ENCODE results near the gene DPEP2. TPM values are rescaled to one million over a fixed set of nuclear protein-coding genes. Genes with fewer than 3 reads are reported as not detected.

DPEP2 gene
- total and polyA plus RNA-seq, 7 experiments from 2014 or later, result 26.7 to 159 (median 64.8) TPM

GRCh38 chr16:67957622-67958021 is 41.7 kb downstream of the DPEP2 start:
- POLR2A ChIA-PET, result interaction anchor here (1.5 kb wide), 1 partner anchor 9 kb away, joined by 4 read pairs; no protein-coding TSS in a partner anchor
- H3K27ac Mint-ChIP-seq, result no peak overlapping the region

GRCh38 chr16:67954421-67955196 is 44.7 kb downstream of the DPEP2 start:
- no peaks in the 10 kb centered on the region for H3K4me1 ChIP-seq (ENCODE audit: control insufficient read depth in 2 of 2, insufficient read depth in 2 of 2, low read length in 2 of 2)
- H3K9me3 Mint-ChIP-seq, result no peaks in the 10 kb centered on the region
- no peak overlapping the region for H3K4me3 Mint-ChIP-seq
- no peak for DNase-seq
- no peak for ATAC-seq
- ChIA-PET CTCF (interaction anchor here (0.6 kb wide), 1 partner anchor 53 kb away, joined by 4 read pairs; no protein-coding TSS in a partner anchor), POLR2A (no interaction called here)
- no peaks in the 10 kb centered on the region for H3K9me3 ChIP-seq (ENCODE audit: control insufficient read depth in 2 of 3, low read length in 3 of 3)
- H3K4me3 ChIP-seq (ENCODE audit: low read length), result no peak overlapping the region
- no peak overlapping the region for H3K27ac Mint-ChIP-seq
- peaks cover 0 to 42% (median 0%) of the 10 kb centered on the region in 3 experiments for H3K36me3 ChIP-seq (ENCODE audit: control insufficient read depth in 2 of 3, insufficient read depth in 3 of 3, low read length in 3 of 3)
- no peaks in the 10 kb centered on the region for H3K27me3 Mint-ChIP-seq
- intact Hi-C loops (cut with micrococcal nuclease), result no loop called here
- peaks cover 0 to 12% (median 7%) of the 10 kb centered on the region in 5 donors for H3K36me3 Mint-ChIP-seq
- peaks cover 0 to 9% (median 0%) of the 10 kb centered on the region in 7 donors for H3K4me1 Mint-ChIP-seq
- H3K27me3 ChIP-seq (ENCODE audit: control insufficient read depth in 2 of 2, insufficient read depth in 2 of 2, low read length in 2 of 2), result no peaks in the 10 kb centered on the region
- H3K27ac ChIP-seq (ENCODE audit: low read depth, low read length), result no peak overlapping the region

More at GRCh38 chr16:67957622-67958021, 41.7 kb downstream of the DPEP2 start:
- H3K36me3 Mint-ChIP-seq, result peaks cover 3 to 23% (median 9%) of the 10 kb centered on the region in 5 donors
- Histone ChIP-seq H3K36me3 (ENCODE audit: control insufficient read depth in 2 of 3, insufficient read depth in 3 of 3, low read length in 3 of 3) (peaks cover 0 to 43% (median 5%) of the 10 kb centered on the region in 3 experiments), H3K4me1 (ENCODE audit: control insufficient read depth in 2 of 2, insufficient read depth in 2 of 2, low read length in 2 of 2) (no peaks in the 10 kb centered on the region), H3K27me3 (ENCODE audit: control insufficient read depth in 2 of 2, insufficient read depth in 2 of 2, low read length in 2 of 2) (no peaks in the 10 kb centered on the region), H3K4me3 (ENCODE audit: low read length) (no peak overlapping the region), H3K9me3 (ENCODE audit: control insufficient read depth in 2 of 3, low read length in 3 of 3) (no peaks in the 10 kb centered on the region), H3K27ac (ENCODE audit: low read depth, low read length) (no peak overlapping the region)
- CTCF ChIA-PET, result no interaction called here
- H3K4me1 Mint-ChIP-seq, result peaks cover 0 to 9% (median 0%) of the 10 kb centered on the region in 7 donors
- H3K27me3 Mint-ChIP-seq, result no peaks in the 10 kb centered on the region
- ATAC-seq (no peak), DNase-seq (no peak)
- H3K4me3 Mint-ChIP-seq, result no peak overlapping the region
- intact Hi-C loops (cut with micrococcal nuclease), result no loop called here
- no peaks in the 10 kb centered on the region for H3K9me3 Mint-ChIP-seq

- H3K9me3 ChIP-seq (ENCODE audit: control insufficient read depth in 2 of 3, low read length in 3 of 3), result no peaks in the 10 kb centered on the region
- DNase-seq (no peak), ATAC-seq (no peak)
- ChIA-PET CTCF (interaction anchor here (0.6 kb wide), 2 partner anchors 52 to 53 kb away, joined by 4 read pairs; no protein-coding TSS in a partner anchor), POLR2A (interaction anchor here (0.6 to 1.0 kb wide), 3 partner anchors 9 to 248 kb away, joined by 3 read pairs; no protein-coding TSS in a partner anchor)
- H3K9me3 Mint-ChIP-seq, result no peaks in the 10 kb centered on the region
- no peaks in the 10 kb centered on the region for H3K4me1 ChIP-seq (ENCODE audit: control insufficient read depth in 2 of 2, insufficient read depth in 2 of 2, low read length in 2 of 2)
- H3K27me3 Mint-ChIP-seq, result no peaks in the 10 kb centered on the region
- no peaks in the 10 kb centered on the region for H3K27me3 ChIP-seq (ENCODE audit: control insufficient read depth in 2 of 2, insufficient read depth in 2 of 2, low read length in 2 of 2)
- no peak overlapping the region for H3K27ac Mint-ChIP-seq
- intact Hi-C loops (cut with micrococcal nuclease), result no loop called here
- no peak overlapping the region for H3K27ac ChIP-seq (ENCODE audit: low read depth, low read length)
- peaks cover 0 to 10% (median 7%) of the 10 kb centered on the region in 5 donors for H3K36me3 Mint-ChIP-seq
- H3K36me3 ChIP-seq (ENCODE audit: control insufficient read depth in 2 of 3, insufficient read depth in 3 of 3, low read length in 3 of 3), result peaks cover 0 to 37% (median 0%) of the 10 kb centered on the region in 3 experiments
- no peak overlapping the region for H3K4me3 ChIP-seq (ENCODE audit: low read length)
- peaks cover 0 to 9% (median 0%) of the 10 kb centered on the region in 7 donors for H3K4me1 Mint-ChIP-seq
- H3K4me3 Mint-ChIP-seq, result no peak overlapping the region
Observed at GRCh38 chr16:67953641-67954375, 45.5 kb downstream of the DPEP2 start.

GRCh38 chr16:67951485-67951884 is 47.8 kb downstream of the DPEP2 start:
- H3K9me3 Mint-ChIP-seq, result no peaks in the 10 kb centered on the region
- Histone ChIP-seq H3K4me3 (ENCODE audit: low read length) (no peak overlapping the region), H3K36me3 (ENCODE audit: control insufficient read depth in 2 of 3, insufficient read depth in 3 of 3, low read length in 3 of 3) (peaks cover 0 to 58% (median 0%) of the 10 kb centered on the region in 3 experiments), H3K9me3 (ENCODE audit: control insufficient read depth in 2 of 3, low read length in 3 of 3) (no peaks in the 10 kb centered on the region), H3K27me3 (ENCODE audit: control insufficient read depth in 2 of 2, insufficient read depth in 2 of 2, low read length in 2 of 2) (no peaks in the 10 kb centered on the region), H3K27ac (ENCODE audit: low read depth, low read length) (no peak overlapping the region), H3K4me1 (ENCODE audit: control insufficient read depth in 2 of 2, insufficient read depth in 2 of 2, low read length in 2 of 2) (no peaks in the 10 kb centered on the region)
- H3K4me1 Mint-ChIP-seq, result peaks cover 0 to 9% (median 0%) of the 10 kb centered on the region in 7 donors
- no peak overlapping the region for H3K27ac Mint-ChIP-seq
- H3K4me3 Mint-ChIP-seq, result no peak overlapping the region
- ChIA-PET POLR2A (no interaction called here), CTCF (no interaction called here)
- ATAC-seq (no peak), DNase-seq (no peak)
- H3K36me3 Mint-ChIP-seq, result peaks cover 0 to 4% (median 0%) of the 10 kb centered on the region in 5 donors
- no peaks in the 10 kb centered on the region for H3K27me3 Mint-ChIP-seq
- intact Hi-C loops (cut with micrococcal nuclease), result no loop called here

GRCh38 chr16:67950335-67950843 is 48.9 kb downstream of the DPEP2 start:
- H3K36me3 Mint-ChIP-seq, result peaks cover 0 to 4% (median 2%) of the 10 kb centered on the region in 5 donors
- no peaks in the 10 kb centered on the region for H3K9me3 ChIP-seq (ENCODE audit: control insufficient read depth in 2 of 3, low read length in 3 of 3)
- no peak overlapping the region for H3K27ac ChIP-seq (ENCODE audit: low read depth, low read length)
- H3K9me3 Mint-ChIP-seq, result no peaks in the 10 kb centered on the region
- peaks cover 0 to 69% (median 0%) of the 10 kb centered on the region in 3 experiments for H3K36me3 ChIP-seq (ENCODE audit: control insufficient read depth in 2 of 3, insufficient read depth in 3 of 3, low read length in 3 of 3)
- H3K27ac Mint-ChIP-seq, result no peak overlapping the region
- H3K27me3 ChIP-seq (ENCODE audit: control insufficient read depth in 2 of 2, insufficient read depth in 2 of 2, low read length in 2 of 2), result no peaks in the 10 kb centered on the region
- intact Hi-C loops (cut with micrococcal nuclease), result no loop called here
- H3K4me1 ChIP-seq (ENCODE audit: control insufficient read depth in 2 of 2, insufficient read depth in 2 of 2, low read length in 2 of 2), result no peaks in the 10 kb centered on the region
- no peak overlapping the region for H3K4me3 Mint-ChIP-seq
- ATAC-seq (no peak), DNase-seq (no peak)
- ChIA-PET POLR2A (interaction anchor here (1.5 kb wide), 1 partner anchor 14 kb away, joined by 6 read pairs; the partner anchor contains the start of gene PSMB10), CTCF (no interaction called here)
- no peaks in the 10 kb centered on the region for H3K27me3 Mint-ChIP-seq
- no peak overlapping the region for H3K4me3 ChIP-seq (ENCODE audit: low read length)
- peaks cover 0 to 9% (median 0%) of the 10 kb centered on the region in 7 donors for H3K4me1 Mint-ChIP-seq

- H3K4me3 ChIP-seq (ENCODE audit: low read length), result no peak overlapping the region
- peaks cover 0 to 76% (median 0%) of the 10 kb centered on the region in 3 experiments for H3K36me3 ChIP-seq (ENCODE audit: control insufficient read depth in 2 of 3, insufficient read depth in 3 of 3, low read length in 3 of 3)
- no peak for ATAC-seq
- H3K4me1 ChIP-seq (ENCODE audit: control insufficient read depth in 2 of 2, insufficient read depth in 2 of 2, low read length in 2 of 2), result no peaks in the 10 kb centered on the region
- H3K4me1 Mint-ChIP-seq, result peaks cover 0 to 9% (median 0%) of the 10 kb centered on the region in 7 donors
- H3K27me3 ChIP-seq (ENCODE audit: control insufficient read depth in 2 of 2, insufficient read depth in 2 of 2, low read length in 2 of 2), result no peaks in the 10 kb centered on the region
- no peak overlapping the region for H3K4me3 Mint-ChIP-seq
- peaks cover 0 to 4% (median 2%) of the 10 kb centered on the region in 5 donors for H3K36me3 Mint-ChIP-seq
- intact Hi-C loops (cut with micrococcal nuclease), result no loop called here
- no peak overlapping the region for H3K27ac ChIP-seq (ENCODE audit: low read depth, low read length)
- POLR2A ChIA-PET, result interaction anchor here (1.5 kb wide), 1 partner anchor 14 kb away, joined by 6 read pairs; the partner anchor contains the start of gene PSMB10
- no peaks in the 10 kb centered on the region for H3K9me3 ChIP-seq (ENCODE audit: control insufficient read depth in 2 of 3, low read length in 3 of 3)
- no peak for DNase-seq
- CTCF ChIA-PET, result no interaction called here
- H3K9me3 Mint-ChIP-seq, result no peaks in the 10 kb centered on the region
- H3K27me3 Mint-ChIP-seq, result no peaks in the 10 kb centered on the region
- H3K27ac Mint-ChIP-seq, result no peak overlapping the region
Observed at GRCh38 chr16:67949645-67950044, 49.6 kb downstream of the DPEP2 start.
